HL-60 (cell line): ENCODE data around the gene TRIP11.

Experiments
- CTCF ChIP-seq: IDR thresholded peaks from one replicate; pipeline ENCODE4 v1.5.1; 2011; ENCODE audit warnings: low read length, control low read depth, inconsistent platforms; ENCODE audit not compliant: insufficient read depth
- POLR2AphosphoS5 ChIP-seq: IDR thresholded peaks from 2 replicates; pipeline ENCODE4 v1.6.1; 2012; ENCODE audit warnings: low read depth
- TF ChIP-seq, protein P1 (sequence below): IDR thresholded peaks from 2 replicates; pipeline ENCODE4 v1.6.1; 2012; ENCODE audit warnings: low read depth; ENCODE audit not compliant: insufficient replicate concordance

DNA sequence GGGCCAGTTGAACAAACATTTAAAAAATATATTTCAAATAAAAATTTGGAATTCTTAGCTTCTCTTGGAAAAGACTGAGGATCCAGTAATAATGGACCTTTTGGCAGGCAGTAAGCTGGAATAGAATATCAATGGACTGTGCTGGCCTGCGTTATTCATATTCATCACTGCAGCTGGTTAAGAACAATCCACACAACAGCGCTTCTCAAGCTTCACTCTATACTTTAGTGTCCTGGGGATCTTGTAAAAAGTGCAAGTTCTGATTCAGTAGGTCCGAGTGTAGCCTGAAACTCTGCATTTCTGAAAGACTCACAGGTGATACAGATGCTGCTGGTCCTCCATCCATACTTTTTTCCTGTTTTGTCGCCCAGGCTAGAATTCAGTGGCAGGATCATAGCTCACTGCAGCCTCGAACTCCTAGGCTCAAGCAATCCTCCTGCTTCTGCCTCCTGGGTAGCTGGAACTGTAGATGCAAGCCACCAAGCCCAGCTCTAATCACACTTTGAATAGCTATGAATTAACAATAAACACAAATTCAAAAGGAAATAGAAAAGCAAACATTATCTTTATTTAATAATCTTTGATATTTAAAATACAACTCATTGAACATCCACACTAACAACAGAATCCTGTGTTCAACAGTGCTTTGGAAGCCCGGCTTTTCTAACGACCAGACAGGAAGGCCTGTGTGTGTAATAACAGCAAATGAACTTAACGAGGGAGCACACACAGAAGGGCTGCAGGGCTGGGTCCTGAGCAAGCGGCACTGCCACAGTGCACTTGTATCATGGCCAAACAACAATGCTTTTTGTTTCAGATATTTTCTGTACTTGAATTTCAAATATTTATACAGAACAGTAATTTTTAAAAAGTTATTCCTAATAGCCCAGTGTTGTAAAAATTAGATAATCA, 18.4 kb upstream of the TRIP11 start:
- TF ChIP-seq CTCF (no peak), POLR2AphosphoS5 (no peak)
- TF ChIP-seq, protein P1, sequence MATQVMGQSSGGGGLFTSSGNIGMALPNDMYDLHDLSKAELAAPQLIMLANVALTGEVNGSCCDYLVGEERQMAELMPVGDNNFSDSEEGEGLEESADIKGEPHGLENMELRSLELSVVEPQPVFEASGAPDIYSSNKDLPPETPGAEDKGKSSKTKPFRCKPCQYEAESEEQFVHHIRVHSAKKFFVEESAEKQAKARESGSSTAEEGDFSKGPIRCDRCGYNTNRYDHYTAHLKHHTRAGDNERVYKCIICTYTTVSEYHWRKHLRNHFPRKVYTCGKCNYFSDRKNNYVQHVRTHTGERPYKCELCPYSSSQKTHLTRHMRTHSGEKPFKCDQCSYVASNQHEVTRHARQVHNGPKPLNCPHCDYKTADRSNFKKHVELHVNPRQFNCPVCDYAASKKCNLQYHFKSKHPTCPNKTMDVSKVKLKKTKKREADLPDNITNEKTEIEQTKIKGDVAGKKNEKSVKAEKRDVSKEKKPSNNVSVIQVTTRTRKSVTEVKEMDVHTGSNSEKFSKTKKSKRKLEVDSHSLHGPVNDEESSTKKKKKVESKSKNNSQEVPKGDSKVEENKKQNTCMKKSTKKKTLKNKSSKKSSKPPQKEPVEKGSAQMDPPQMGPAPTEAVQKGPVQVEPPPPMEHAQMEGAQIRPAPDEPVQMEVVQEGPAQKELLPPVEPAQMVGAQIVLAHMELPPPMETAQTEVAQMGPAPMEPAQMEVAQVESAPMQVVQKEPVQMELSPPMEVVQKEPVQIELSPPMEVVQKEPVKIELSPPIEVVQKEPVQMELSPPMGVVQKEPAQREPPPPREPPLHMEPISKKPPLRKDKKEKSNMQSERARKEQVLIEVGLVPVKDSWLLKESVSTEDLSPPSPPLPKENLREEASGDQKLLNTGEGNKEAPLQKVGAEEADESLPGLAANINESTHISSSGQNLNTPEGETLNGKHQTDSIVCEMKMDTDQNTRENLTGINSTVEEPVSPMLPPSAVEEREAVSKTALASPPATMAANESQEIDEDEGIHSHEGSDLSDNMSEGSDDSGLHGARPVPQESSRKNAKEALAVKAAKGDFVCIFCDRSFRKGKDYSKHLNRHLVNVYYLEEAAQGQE = no peak
